Spinal cord (tissue), 10 donors: ENCODE results near the gene SAV1. TPM values are rescaled to one million over a fixed set of nuclear protein-coding genes. Genes with fewer than 3 reads are reported as not detected.

Source experiments
- DNase-seq, 6 donors: peaks; one replicate each; pipeline versions ENCODE4 v3.0.0 to v3.0.0-alpha.2; 2013 to 2015; ENCODE audit warnings: low spot score in 6 of 6, low read depth in 4 of 6
- H3K27ac ChIP-seq: one replicate; pipeline ENCODE4 v1.5.1; 2013; ENCODE audit warnings: low read depth, low read length, control low read depth
- H3K27me3 ChIP-seq: one replicate; pipeline ENCODE4 v1.6.1; 2013; ENCODE audit warnings: low read length; ENCODE audit not compliant: control insufficient read depth, insufficient read depth
- H3K36me3 ChIP-seq: one replicate; pipeline ENCODE4 v1.6.1; 2013; ENCODE audit warnings: low read length; ENCODE audit not compliant: control insufficient read depth, insufficient read depth
- H3K4me1 ChIP-seq: one replicate; pipeline ENCODE4 v1.6.1; 2013; ENCODE audit warnings: low read length; ENCODE audit not compliant: control insufficient read depth, insufficient read depth
- H3K4me3 ChIP-seq: one replicate; pipeline ENCODE4 v1.5.1; 2013; ENCODE audit warnings: low read depth, low read length, control low read depth
- H3K9me3 ChIP-seq: one replicate; pipeline ENCODE4 v1.6.1; 2013; ENCODE audit warnings: low read length; ENCODE audit not compliant: control insufficient read depth, insufficient read depth
- WGBS: methylation state at CpG from one replicate; pipeline ENCODE4 v1.1.5; 2013; ENCODE audit warnings: missing lambda C conversion rate; ENCODE audit not compliant: insufficient coverage; 5-methylcytosine and 5-hydroxymethylcytosine counted together
- polyA plus RNA-seq, 2 donors: library from polyadenylated mRNA; unstranded; fragments of 120-200 nt; gene quantifications; one replicate each; pipeline ENCODE4 v1.2.1, GENCODE V29; 2013; ENCODE audit not compliant: insufficient read length in 2 of 2
- total RNA-seq, 2 donors: library from RNA; depleted of rRNA in 1 of 2; stranded (reverse); fragments of 120-200 nt in 1 of 2; fragments of >200 nt in 1 of 2; gene quantifications; one replicate each; pipeline versions ENCODE4 v1.2.3 to v1.2.4, GENCODE V29; 2013 to 2014
- donor health status: healthy.

The SAV1 gene
- total and polyA plus RNA-seq, 4 donors = 20.7 to 30.2 (median 26.2) TPM

DNA sequence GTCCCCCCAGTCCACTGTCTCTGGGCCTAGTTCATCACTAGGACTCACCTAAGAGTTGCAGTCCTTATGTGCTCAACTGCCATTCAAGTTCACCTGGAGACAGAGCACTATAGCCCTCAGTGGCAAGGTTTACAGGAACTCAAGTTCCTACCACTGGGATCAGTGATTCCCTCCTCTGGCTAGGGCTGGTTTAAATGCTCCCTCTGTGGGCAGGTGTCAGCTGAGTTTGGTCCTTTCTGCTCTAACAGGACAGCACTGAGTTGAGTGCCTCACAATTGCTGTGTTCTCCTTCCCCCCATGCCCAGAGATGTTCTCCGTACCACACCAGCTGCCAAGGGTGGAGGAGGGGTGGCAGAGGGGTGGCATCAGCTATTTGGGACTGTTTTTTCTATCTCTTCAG, 20.8 kb upstream of the SAV1 start:
- Histone ChIP-seq H3K4me3 (no peak overlapping the region), H3K4me1 (no peaks in the 10 kb centered on the region), H3K27ac (no peak overlapping the region), H3K36me3 (no peaks in the 10 kb centered on the region), H3K9me3 (peaks cover 1% of the 10 kb centered on the region), H3K27me3 (no peaks in the 10 kb centered on the region)
- DNase-seq = no peak
- WGBS = no CpG with 5 or more reads among the region's 1 CpG

DNA sequence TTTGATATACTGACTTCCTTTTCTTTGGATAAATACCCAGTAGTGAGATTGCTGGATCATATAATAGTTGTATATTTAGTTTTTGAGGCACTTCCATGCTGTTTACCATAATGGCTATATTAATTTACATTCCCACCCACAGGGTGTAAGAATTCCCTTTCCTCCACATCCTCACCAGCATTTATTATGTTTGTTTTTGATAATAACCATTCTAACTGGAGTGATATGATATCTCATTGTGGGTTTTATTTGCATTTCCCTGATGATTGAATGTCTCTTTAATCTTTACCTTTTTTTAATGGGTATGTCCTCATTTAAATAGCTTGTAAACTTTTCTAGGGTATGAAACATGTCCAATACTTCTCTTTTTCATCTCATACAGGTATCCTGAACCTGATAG, 11.6 kb upstream of the SAV1 start:
- no peaks in the 10 kb centered on the region for H3K9me3 ChIP-seq
- H3K27ac ChIP-seq = no peak overlapping the region
- DNase-seq = no peak
- no peaks in the 10 kb centered on the region for H3K27me3 ChIP-seq
- no peaks in the 10 kb centered on the region for H3K36me3 ChIP-seq
- no peak overlapping the region for H3K4me3 ChIP-seq
- no peaks in the 10 kb centered on the region for H3K4me1 ChIP-seq

DNA sequence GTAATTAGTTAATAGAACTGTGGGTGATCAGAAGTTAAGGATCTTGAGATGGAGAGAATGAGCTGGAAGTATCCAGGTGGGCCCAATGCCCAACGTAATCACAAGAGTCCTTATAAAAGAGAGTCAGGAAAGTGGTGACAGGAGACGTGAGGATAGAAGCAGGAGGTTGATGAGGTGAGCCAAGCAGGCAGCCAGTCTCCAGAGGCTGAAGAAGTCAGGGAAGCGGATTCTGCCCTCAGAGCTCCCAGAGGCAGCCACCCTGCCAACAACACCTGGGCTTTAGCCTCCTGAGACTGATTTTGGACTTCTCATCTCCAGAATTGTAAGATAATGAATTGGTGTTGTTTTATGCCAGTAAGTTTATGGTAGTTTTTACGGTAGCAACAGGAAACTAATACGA, 10.1 kb upstream of the SAV1 start:
- no peaks in the 10 kb centered on the region for H3K36me3 ChIP-seq
- no peaks in the 10 kb centered on the region for H3K9me3 ChIP-seq
- H3K27me3 ChIP-seq = no peaks in the 10 kb centered on the region
- DNase-seq = no peak
- 84% methylated on average over 2 of the region's 5 CpGs for WGBS
- H3K4me3 ChIP-seq = no peak overlapping the region
- H3K4me1 ChIP-seq = no peaks in the 10 kb centered on the region
- no peak overlapping the region for H3K27ac ChIP-seq

DNA sequence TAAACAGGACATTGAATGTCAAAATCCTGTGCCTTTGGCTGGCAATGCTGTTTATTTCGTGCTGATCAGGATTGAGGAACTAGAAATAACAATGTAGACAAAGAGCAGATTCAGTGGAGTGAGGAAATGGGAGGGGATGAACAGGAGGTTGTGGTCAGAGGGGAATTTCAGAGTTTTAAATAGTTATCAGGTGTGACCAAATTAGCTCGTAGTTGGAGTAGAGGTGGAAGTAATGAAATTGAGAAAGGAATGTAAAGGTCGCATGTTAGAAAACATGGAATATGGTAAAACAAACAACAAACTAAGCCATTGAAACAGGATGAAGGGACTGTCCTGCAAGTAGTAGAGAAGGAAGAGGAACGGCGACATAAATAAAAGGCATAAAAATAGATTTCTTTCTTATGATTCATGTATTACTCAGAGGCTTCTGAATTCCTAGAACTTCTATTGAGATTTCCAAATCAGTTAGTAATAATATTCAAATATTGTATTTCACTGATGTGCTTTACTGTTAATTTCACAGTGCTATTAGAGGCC, 9.5 kb upstream of the SAV1 start:
- H3K27me3 ChIP-seq = no peaks in the 10 kb centered on the region
- no peak overlapping the region for H3K27ac ChIP-seq
- no peak overlapping the region for H3K4me3 ChIP-seq
- H3K9me3 ChIP-seq = no peaks in the 10 kb centered on the region
- no peak for DNase-seq
- 55% methylated on average over 1 of the region's 5 CpGs for WGBS
- H3K36me3 ChIP-seq = no peaks in the 10 kb centered on the region
- H3K4me1 ChIP-seq = no peaks in the 10 kb centered on the region

- Histone ChIP-seq H3K36me3 (no peaks in the 10 kb centered on the region), H3K4me1 (no peaks in the 10 kb centered on the region), H3K9me3 (no peaks in the 10 kb centered on the region), H3K4me3 (no peak overlapping the region), H3K27me3 (no peaks in the 10 kb centered on the region), H3K27ac (no peak overlapping the region)
- DNase-seq = no peak
- WGBS = 96% methylated on average over 4 of the region's 7 CpGs
Observed at GRCh38 chr14:50676814-50677516, 8.9 kb upstream of the SAV1 start.

GRCh38 chr14:50675597-50675996, 7.5 kb upstream of the SAV1 start:
- WGBS = 86% methylated on average over 1 of the region's 2 CpGs
- H3K27ac ChIP-seq = no peak overlapping the region
- H3K27me3 ChIP-seq = no peaks in the 10 kb centered on the region
- no peak overlapping the region for H3K4me3 ChIP-seq
- H3K9me3 ChIP-seq = no peaks in the 10 kb centered on the region
- H3K36me3 ChIP-seq = no peaks in the 10 kb centered on the region
- H3K4me1 ChIP-seq = no peaks in the 10 kb centered on the region
- DNase-seq = no peak

- no peaks in the 10 kb centered on the region for H3K36me3 ChIP-seq
- WGBS = 85% methylated on average over 3 of the region's 6 CpGs
- no peaks in the 10 kb centered on the region for H3K27me3 ChIP-seq
- H3K9me3 ChIP-seq = no peaks in the 10 kb centered on the region
- H3K27ac ChIP-seq = no peak overlapping the region
- H3K4me1 ChIP-seq = no peaks in the 10 kb centered on the region
- peak in 1 of 6 donors; percentile 77 for DNase-seq
- no peak overlapping the region for H3K4me3 ChIP-seq
Observed at GRCh38 chr14:50670866-50671256, 2.8 kb upstream of the SAV1 start.

DNA sequence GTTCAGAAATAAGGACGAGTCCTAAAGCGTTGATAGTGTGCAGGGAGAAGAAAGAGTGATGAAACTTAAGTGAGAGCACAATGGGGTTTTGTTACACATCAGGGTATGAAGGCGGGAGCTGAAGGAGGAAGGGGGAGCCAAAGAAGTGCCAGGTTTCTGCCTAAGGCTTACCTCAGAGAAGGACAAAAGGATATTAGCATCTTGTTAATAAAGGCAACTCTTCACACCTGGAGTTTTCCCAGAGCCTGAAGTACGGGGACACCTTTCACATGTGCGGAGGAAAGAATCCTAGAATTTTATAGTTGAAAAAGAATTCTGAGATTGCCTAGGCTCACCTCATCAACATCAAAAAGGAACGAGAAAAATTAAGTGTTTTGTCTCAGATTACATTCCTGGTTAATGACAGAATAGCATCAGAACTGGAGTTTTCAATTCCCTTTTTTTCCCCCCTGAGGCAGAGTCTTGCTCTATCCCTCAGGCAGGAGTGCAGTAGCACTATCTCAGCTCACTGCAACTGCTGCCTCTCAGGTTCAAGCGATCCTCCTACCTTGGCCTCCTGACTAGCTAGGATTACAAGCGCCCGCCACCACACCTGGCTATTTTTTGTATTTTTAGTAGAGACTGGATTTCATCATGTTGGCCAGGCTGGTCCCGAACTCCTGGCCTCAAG, 2.2 kb upstream of the SAV1 start:
- Histone ChIP-seq H3K36me3 (no peaks in the 10 kb centered on the region), H3K9me3 (no peaks in the 10 kb centered on the region), H3K27ac (no peak overlapping the region), H3K27me3 (no peaks in the 10 kb centered on the region), H3K4me3 (no peak overlapping the region), H3K4me1 (no peaks in the 10 kb centered on the region)
- DNase-seq = no peak
- 59% methylated on average over 5 of the region's 10 CpGs for WGBS

DNA sequence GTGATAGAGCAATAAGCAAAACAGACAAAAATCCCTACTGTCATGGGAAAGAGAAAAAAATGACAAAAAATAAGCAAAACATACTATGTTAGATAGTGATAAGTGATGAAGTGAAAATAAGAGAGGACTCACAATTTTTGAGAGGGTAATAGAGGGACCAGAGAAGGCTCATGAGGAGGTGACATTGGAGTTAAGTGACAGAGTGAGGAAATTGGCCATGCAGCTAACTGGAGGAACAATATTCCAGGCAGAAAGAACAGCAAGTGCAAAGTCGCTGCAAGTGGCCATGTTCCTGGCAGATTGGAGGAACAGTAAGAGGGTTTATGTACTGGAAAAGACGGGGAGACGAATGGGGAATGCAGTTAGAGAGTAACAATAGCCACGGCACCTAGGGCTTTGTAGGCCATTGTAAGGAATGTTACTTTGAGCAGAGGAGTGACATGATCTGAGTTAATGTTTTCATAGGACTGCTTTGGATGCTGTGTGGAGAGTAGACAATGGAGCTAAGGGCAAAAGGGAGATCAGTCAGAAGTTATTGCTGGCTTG, 1.4 kb upstream of the SAV1 start:
- Histone ChIP-seq H3K4me1 (no peaks in the 10 kb centered on the region), H3K27ac (no peak overlapping the region), H3K36me3 (no peaks in the 10 kb centered on the region), H3K27me3 (no peaks in the 10 kb centered on the region), H3K9me3 (no peaks in the 10 kb centered on the region), H3K4me3 (no peak overlapping the region)
- 22% methylated on average over 4 of the region's 4 CpGs for WGBS
- peak in 1 of 6 donors; percentile 34 for DNase-seq

GRCh38 chr14:50668826-50669143, 679 bp upstream of the SAV1 start:
- Histone ChIP-seq H3K4me1 (no peaks in the 10 kb centered on the region), H3K27ac (peak overlapping the region; percentile 95)
- WGBS = no CpG with 5 or more reads among the region's 6 CpGs

More at GRCh38 chr14:50668826-50669143, 679 bp upstream of the SAV1 start:
- Histone ChIP-seq H3K9me3 (no peaks in the 10 kb centered on the region), H3K27me3 (no peaks in the 10 kb centered on the region), H3K36me3 (no peaks in the 10 kb centered on the region), H3K4me3 (peak overlapping the region; percentile 77)
- peak in 1 of 6 donors; percentile 4 for DNase-seq
